Suprapubic skin (tissue), 4 donors: ENCODE measurements around the gene SEMA3A. TPM values are rescaled to one million over a fixed set of nuclear protein-coding genes. Genes with fewer than 3 reads are reported as not detected.

ENCODE experiments used
- DNase-seq, 2 donors: peaks; one replicate each; pipeline ENCODE4 v3.0.0-alpha.2; 2019; ENCODE audit warnings: low spot score in 2 of 2
- H3K27ac ChIP-seq: fragments of 200-600 bp; sonication (generic); one replicate; pipeline ENCODE4 v1.5.1; 2019
- H3K27me3 ChIP-seq: fragments of 200-600 bp; sonication (generic); one replicate; pipeline ENCODE4 v1.5.1; 2019
- H3K36me3 ChIP-seq: fragments of 200-600 bp; sonication (generic); one replicate; pipeline ENCODE4 v1.5.1; 2019
- H3K4me1 ChIP-seq: fragments of 200-600 bp; sonication (generic); one replicate; pipeline ENCODE4 v1.5.1; 2019
- H3K4me3 ChIP-seq: fragments of 200-600 bp; sonication (generic); one replicate; pipeline ENCODE4 v1.5.1; 2019; ENCODE audit warnings: mild to moderate bottlenecking
- H3K9me3 ChIP-seq: fragments of 200-600 bp; sonication (generic); one replicate; pipeline ENCODE4 v1.5.1; 2019
- EP300 ChIP-seq: sonication (generic); formaldehyde crosslinking; IDR thresholded peaks from one replicate; pipeline ENCODE4 v1.6.1; 2017; ENCODE audit warnings: antibody characterized with exemption
- POLR2A ChIP-seq, 2 donors: fragments of 450-650 bp; IDR thresholded peaks; one replicate each; pipeline ENCODE4 v1.6.1; 2017; ENCODE audit warnings: antibody characterized with exemption in 2 of 2, mild to moderate bottlenecking in 2 of 2, moderate library complexity in 2 of 2
- POLR2AphosphoS5 ChIP-seq, 3 donors: sonication (generic); formaldehyde crosslinking; IDR thresholded peaks; one replicate each; pipeline ENCODE4 v1.6.1; 2017; ENCODE audit warnings: antibody characterized with exemption in 3 of 3
- WGBS: methylation state at CpG from one replicate; pipeline ENCODE4 v1.1.5; 2018; 5-methylcytosine and 5-hydroxymethylcytosine counted together
- total RNA-seq, 4 donors: library from RNA; depleted of rRNA; stranded (reverse); fragments of >200 nt; gene quantifications; one replicate each; pipeline ENCODE4 v1.1.0, GENCODE V29; 2016
- TF ChIP-seq, protein P1 (sequence below), 2 donors: fragments of 200-600 bp in 1 of 2; fragments of 450-650 bp in 1 of 2; sonication (generic) in 1 of 2; IDR thresholded peaks; one replicate each; pipeline ENCODE4 v1.5.1; 2016 to 2019; ENCODE audit warnings: antibody characterized with exemption in 2 of 2, mild to moderate bottlenecking in 1 of 2, moderate library complexity in 1 of 2

SEMA3A gene
- total RNA-seq, 4 donors from 2014 or later: 1.1 to 7.3 (median 3.2) TPM

DNA sequence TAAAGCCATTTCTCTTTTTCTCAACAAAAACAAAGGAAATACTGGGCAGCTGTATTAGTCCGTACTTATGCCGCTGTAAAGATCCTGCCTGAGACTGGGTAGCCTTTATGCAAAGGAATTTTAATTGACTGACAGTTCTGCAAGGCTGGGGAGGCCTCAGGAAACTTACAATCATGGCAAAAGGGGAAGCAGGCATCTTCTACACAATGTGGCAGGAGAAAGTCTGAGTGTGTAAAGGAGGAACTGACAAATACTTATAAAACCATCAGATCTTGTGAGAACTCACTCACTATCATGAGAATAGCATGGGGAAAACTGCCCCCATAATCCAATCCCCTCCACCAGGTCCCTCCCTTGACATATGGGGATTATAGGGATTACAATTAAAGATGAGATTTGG is 264.3 kb downstream of the SEMA3A start:
- DNase-seq: no peak
- Histone ChIP-seq H3K9me3 (no peaks in the 10 kb centered on the region), H3K4me1 (no peaks in the 10 kb centered on the region), H3K27me3 (no peaks in the 10 kb centered on the region), H3K4me3 (no peak overlapping the region), H3K27ac (no peak overlapping the region), H3K36me3 (no peaks in the 10 kb centered on the region)
- no peak for TF ChIP-seq EP300
- TF ChIP-seq, protein P1, sequence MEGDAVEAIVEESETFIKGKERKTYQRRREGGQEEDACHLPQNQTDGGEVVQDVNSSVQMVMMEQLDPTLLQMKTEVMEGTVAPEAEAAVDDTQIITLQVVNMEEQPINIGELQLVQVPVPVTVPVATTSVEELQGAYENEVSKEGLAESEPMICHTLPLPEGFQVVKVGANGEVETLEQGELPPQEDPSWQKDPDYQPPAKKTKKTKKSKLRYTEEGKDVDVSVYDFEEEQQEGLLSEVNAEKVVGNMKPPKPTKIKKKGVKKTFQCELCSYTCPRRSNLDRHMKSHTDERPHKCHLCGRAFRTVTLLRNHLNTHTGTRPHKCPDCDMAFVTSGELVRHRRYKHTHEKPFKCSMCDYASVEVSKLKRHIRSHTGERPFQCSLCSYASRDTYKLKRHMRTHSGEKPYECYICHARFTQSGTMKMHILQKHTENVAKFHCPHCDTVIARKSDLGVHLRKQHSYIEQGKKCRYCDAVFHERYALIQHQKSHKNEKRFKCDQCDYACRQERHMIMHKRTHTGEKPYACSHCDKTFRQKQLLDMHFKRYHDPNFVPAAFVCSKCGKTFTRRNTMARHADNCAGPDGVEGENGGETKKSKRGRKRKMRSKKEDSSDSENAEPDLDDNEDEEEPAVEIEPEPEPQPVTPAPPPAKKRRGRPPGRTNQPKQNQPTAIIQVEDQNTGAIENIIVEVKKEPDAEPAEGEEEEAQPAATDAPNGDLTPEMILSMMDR (IDR thresholded peaks at IDR 0.05): no peak
- no peak for TF ChIP-seq POLR2AphosphoS5 (IDR thresholded peaks at IDR 0.05)
- no peak for TF ChIP-seq POLR2A (IDR thresholded peaks at IDR 0.05)
- WGBS: 100% methylated on average over 2 of the region's 2 CpGs

DNA sequence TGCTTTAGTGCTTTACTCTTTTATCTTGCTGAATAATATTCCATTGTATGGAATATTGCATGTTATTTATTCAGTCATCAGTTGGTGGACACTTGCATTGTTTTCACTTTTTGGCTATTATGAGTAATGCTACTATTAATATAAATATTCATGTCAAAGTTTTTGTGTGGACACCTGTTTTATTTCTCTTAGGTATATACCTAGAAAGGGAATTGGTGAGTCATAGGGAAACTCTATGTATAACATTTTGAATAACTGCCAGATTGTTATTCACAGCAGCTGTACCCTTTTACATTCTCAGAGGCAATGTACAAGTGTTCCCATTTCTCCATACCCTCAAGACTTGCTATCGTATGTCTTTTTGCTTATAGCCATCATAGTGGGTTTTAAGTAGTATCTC is 268.7 kb downstream of the SEMA3A start:
- 41% methylated on average over 1 of the region's 1 CpG for WGBS

DNA sequence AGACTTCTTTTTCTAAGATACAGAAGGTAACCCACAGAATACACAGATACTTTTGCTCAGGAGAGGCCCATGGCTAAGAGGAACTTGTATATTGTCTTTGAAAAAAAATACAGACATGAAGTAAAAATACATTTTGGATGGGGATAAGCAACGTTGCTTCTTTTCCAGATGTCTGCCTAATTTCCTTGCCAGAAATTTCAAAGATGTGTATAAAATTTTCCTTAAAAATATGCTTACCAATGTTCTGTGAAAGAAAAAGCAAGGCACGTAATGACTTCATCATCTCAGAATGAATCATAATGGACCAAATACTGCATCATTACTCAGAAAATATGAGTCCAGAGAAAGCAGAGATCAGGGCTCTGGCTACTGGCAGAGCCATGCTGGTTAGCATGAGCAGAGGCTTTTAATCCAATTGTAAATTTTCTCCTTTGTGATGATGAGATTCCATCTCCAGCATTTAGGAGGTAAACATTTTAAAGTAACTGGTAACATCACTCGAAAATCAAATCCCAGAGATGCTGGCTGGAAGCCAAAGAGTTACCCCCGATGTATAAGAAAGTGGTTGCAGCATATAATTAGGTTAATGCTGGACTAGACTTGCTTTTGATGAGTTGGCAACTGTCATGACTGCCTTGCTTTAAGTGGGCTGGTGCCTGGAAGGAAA is 272.5 kb downstream of the SEMA3A start:
- Histone ChIP-seq H3K4me3 (no peak overlapping the region), H3K9me3 (no peaks in the 10 kb centered on the region), H3K27me3 (no peaks in the 10 kb centered on the region), H3K4me1 (no peaks in the 10 kb centered on the region), H3K27ac (no peak overlapping the region), H3K36me3 (no peaks in the 10 kb centered on the region)
- no peak for DNase-seq
- 25% methylated on average over 4 of the region's 4 CpGs for WGBS
- TF ChIP-seq, protein P1 (IDR thresholded peaks at IDR 0.05): no peak
- no peak for TF ChIP-seq POLR2A (IDR thresholded peaks at IDR 0.05)
- no peak for TF ChIP-seq POLR2AphosphoS5 (IDR thresholded peaks at IDR 0.05)
- no peak for TF ChIP-seq EP300

More for the DNA sequence above, 268.7 kb downstream of the SEMA3A start:
- Histone ChIP-seq H3K36me3 (no peaks in the 10 kb centered on the region), H3K4me3 (no peak overlapping the region), H3K27ac (no peak overlapping the region), H3K4me1 (no peaks in the 10 kb centered on the region), H3K27me3 (no peaks in the 10 kb centered on the region), H3K9me3 (no peaks in the 10 kb centered on the region)
- DNase-seq: no peak
- TF ChIP-seq EP300 (no peak), POLR2A (IDR thresholded peaks at IDR 0.05) (no peak), POLR2AphosphoS5 (IDR thresholded peaks at IDR 0.05) (no peak)
- TF ChIP-seq, protein P1 (IDR thresholded peaks at IDR 0.05): no peak

DNA sequence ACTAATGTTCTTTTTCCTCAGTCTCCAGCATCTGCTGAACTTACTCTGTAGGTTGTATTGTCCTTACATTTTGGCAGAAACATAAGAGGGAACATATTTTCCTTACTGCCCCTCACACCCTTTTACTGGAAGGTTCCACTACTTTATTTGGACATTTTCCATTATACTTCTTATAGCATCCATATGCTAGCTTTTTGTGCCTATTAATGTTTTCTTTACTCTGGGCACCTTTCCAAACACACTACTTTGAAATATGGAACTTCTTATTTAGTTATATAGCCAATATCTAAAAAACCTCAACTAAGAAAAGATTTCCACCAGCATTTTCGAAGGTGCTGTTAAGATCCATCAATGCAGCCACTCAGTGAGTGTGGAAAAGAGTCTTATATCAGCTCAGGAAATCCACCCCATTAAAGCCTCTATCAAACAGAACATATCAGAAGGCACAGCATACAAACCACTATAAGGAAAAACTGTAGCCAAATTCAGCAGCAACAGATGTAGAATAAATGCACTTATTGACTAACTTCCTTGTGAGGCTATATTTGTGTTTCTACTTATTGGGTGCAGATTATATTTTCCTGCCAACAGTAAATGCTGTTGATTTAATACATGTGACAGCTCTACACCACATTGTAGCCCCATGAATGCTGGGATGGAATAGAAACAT is 273.2 kb downstream of the SEMA3A start:
- Histone ChIP-seq H3K36me3 (no peaks in the 10 kb centered on the region), H3K27ac (no peak overlapping the region), H3K27me3 (no peaks in the 10 kb centered on the region), H3K4me1 (no peaks in the 10 kb centered on the region), H3K9me3 (no peaks in the 10 kb centered on the region), H3K4me3 (no peak overlapping the region)
- no peak for DNase-seq
- TF ChIP-seq POLR2A (IDR thresholded peaks at IDR 0.05) (no peak), POLR2AphosphoS5 (IDR thresholded peaks at IDR 0.05) (no peak), EP300 (no peak)
- TF ChIP-seq, protein P1 (IDR thresholded peaks at IDR 0.05): no peak
- 63% methylated on average over 1 of the region's 1 CpG for WGBS

DNA sequence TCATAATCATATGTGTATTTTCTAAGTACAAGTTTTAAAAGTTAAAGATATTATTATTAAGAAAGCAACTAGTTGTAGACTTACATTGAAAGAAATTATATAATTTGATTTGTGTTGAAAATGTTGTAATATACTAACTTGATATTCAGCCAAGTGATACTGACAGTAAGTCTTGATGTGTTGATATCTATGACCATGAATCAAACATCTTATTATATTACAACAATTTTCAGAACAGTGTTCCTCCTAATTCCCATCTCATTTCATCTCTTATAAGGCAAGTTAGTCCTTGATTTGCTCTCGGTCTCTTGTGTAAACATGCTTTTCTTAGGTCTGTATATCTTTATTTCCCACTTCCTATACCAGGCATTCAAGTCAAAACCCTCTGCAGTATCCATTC is 276.4 kb downstream of the SEMA3A start:
- Histone ChIP-seq H3K36me3 (no peaks in the 10 kb centered on the region), H3K4me3 (no peak overlapping the region), H3K27ac (no peak overlapping the region), H3K4me1 (no peaks in the 10 kb centered on the region), H3K9me3 (no peaks in the 10 kb centered on the region), H3K27me3 (no peaks in the 10 kb centered on the region)
- WGBS: 68% methylated on average over 1 of the region's 1 CpG
- no peak for TF ChIP-seq POLR2A (IDR thresholded peaks at IDR 0.05)
- TF ChIP-seq, protein P1 (IDR thresholded peaks at IDR 0.05): no peak
- TF ChIP-seq POLR2AphosphoS5 (IDR thresholded peaks at IDR 0.05): no peak
- TF ChIP-seq EP300: no peak
- DNase-seq: no peak
